Measurements from ENCODE around the gene IPPK. TPM values are rescaled to one million over a fixed set of nuclear protein-coding genes. Genes with fewer than 3 reads are reported as not detected.

IPPK gene
- total and polyA plus RNA-seq, 2 donors (not counting 1 experiment from before 2014, with no cell fraction given): 11.1 to 16.4 TPM

GRCh38 chr9:92713528-92713927, 43.6 kb upstream of the IPPK start:
- Histone ChIP-seq H3K9me3 (ENCODE audit: control insufficient read depth, insufficient read depth, low read depth, low read length) (no peaks in the 10 kb centered on the region), H3K4me2 (ENCODE audit: extremely low read depth, insufficient read depth, low read length) (no peak overlapping the region), H3K27ac (ENCODE audit: insufficient read depth, low read length) (no peak overlapping the region), H3K9ac (ENCODE audit: insufficient read depth, low read length) (no peak overlapping the region), H3K79me2 (ENCODE audit: control insufficient read depth, insufficient read depth, low read length) (no peaks in the 10 kb centered on the region), H3K27me3 (ENCODE audit: control insufficient read depth, insufficient read depth, low read length) (no peaks in the 10 kb centered on the region), H3K36me3 (ENCODE audit: control insufficient read depth, insufficient read depth, low read length) (peaks cover 23% of the 10 kb centered on the region), H4K20me1 (ENCODE audit: control insufficient read depth, extremely low read depth, insufficient read depth, low read length) (no peaks in the 10 kb centered on the region), H3K4me3 (replicated peaks in 1 of 4; ENCODE audit: control extremely low read depth in 1 of 4, insufficient read depth in 1 of 4, low read depth in 3 of 4, low read length in 4 of 4) (no peak overlapping the region), H2AFZ (ENCODE audit: low read length) (no peak overlapping the region), H3K4me1 (ENCODE audit: control insufficient read depth, extremely low read depth, insufficient read depth, low read length) (no peaks in the 10 kb centered on the region)
- no peak for TF ChIP-seq EZH2 (IDR thresholded peaks at IDR 0.05; ENCODE audit: low read length, missing control alignments)
- TF ChIP-seq CTCF (conservative IDR thresholded peaks at IDR 0.05 in 1 of 2, IDR thresholded peaks at IDR 0.05 in 1 of 2; ENCODE audit: low read depth in 1 of 2, low read length in 2 of 2): no peak
- DNase-seq (ENCODE audit: low read depth in 2 of 2): no peak

GRCh38 chr9:92712767-92713166, 42.8 kb upstream of the IPPK start:
- Histone ChIP-seq H3K4me3 (replicated peaks in 1 of 4; ENCODE audit: control extremely low read depth in 1 of 4, insufficient read depth in 1 of 4, low read depth in 3 of 4, low read length in 4 of 4) (no peak overlapping the region), H3K4me2 (ENCODE audit: extremely low read depth, insufficient read depth, low read length) (no peak overlapping the region), H3K27me3 (ENCODE audit: control insufficient read depth, insufficient read depth, low read length) (no peaks in the 10 kb centered on the region), H2AFZ (ENCODE audit: low read length) (no peak overlapping the region), H3K36me3 (ENCODE audit: control insufficient read depth, insufficient read depth, low read length) (peaks cover 17% of the 10 kb centered on the region), H4K20me1 (ENCODE audit: control insufficient read depth, extremely low read depth, insufficient read depth, low read length) (no peaks in the 10 kb centered on the region), H3K9me3 (ENCODE audit: control insufficient read depth, insufficient read depth, low read depth, low read length) (no peaks in the 10 kb centered on the region), H3K27ac (ENCODE audit: insufficient read depth, low read length) (no peak overlapping the region), H3K9ac (ENCODE audit: insufficient read depth, low read length) (no peak overlapping the region), H3K79me2 (ENCODE audit: control insufficient read depth, insufficient read depth, low read length) (no peaks in the 10 kb centered on the region), H3K4me1 (ENCODE audit: control insufficient read depth, extremely low read depth, insufficient read depth, low read length) (no peaks in the 10 kb centered on the region)
- DNase-seq (ENCODE audit: low read depth in 2 of 2): no peak
- TF ChIP-seq EZH2 (IDR thresholded peaks at IDR 0.05; ENCODE audit: low read length, missing control alignments): no peak
- no peak for TF ChIP-seq CTCF (conservative IDR thresholded peaks at IDR 0.05 in 1 of 2, IDR thresholded peaks at IDR 0.05 in 1 of 2; ENCODE audit: low read depth in 1 of 2, low read length in 2 of 2)

GRCh38 chr9:92711844-92712243, 41.9 kb upstream of the IPPK start:
- Histone ChIP-seq H2AFZ (ENCODE audit: low read length) (no peak overlapping the region), H3K9ac (ENCODE audit: insufficient read depth, low read length) (no peak overlapping the region), H3K36me3 (ENCODE audit: control insufficient read depth, insufficient read depth, low read length) (peaks cover 13% of the 10 kb centered on the region), H3K9me3 (ENCODE audit: control insufficient read depth, insufficient read depth, low read depth, low read length) (no peaks in the 10 kb centered on the region), H3K27ac (ENCODE audit: insufficient read depth, low read length) (no peak overlapping the region), H3K4me3 (replicated peaks in 1 of 4; ENCODE audit: control extremely low read depth in 1 of 4, insufficient read depth in 1 of 4, low read depth in 3 of 4, low read length in 4 of 4) (no peak overlapping the region), H3K4me1 (ENCODE audit: control insufficient read depth, extremely low read depth, insufficient read depth, low read length) (no peaks in the 10 kb centered on the region), H3K27me3 (ENCODE audit: control insufficient read depth, insufficient read depth, low read length) (no peaks in the 10 kb centered on the region), H4K20me1 (ENCODE audit: control insufficient read depth, extremely low read depth, insufficient read depth, low read length) (no peaks in the 10 kb centered on the region), H3K4me2 (ENCODE audit: extremely low read depth, insufficient read depth, low read length) (no peak overlapping the region), H3K79me2 (ENCODE audit: control insufficient read depth, insufficient read depth, low read length) (no peaks in the 10 kb centered on the region)
- no peak for DNase-seq (ENCODE audit: low read depth in 2 of 2)
- TF ChIP-seq EZH2 (IDR thresholded peaks at IDR 0.05; ENCODE audit: low read length, missing control alignments): no peak
- TF ChIP-seq CTCF (conservative IDR thresholded peaks at IDR 0.05 in 1 of 2, IDR thresholded peaks at IDR 0.05 in 1 of 2; ENCODE audit: low read depth in 1 of 2, low read length in 2 of 2): no peak

Measured in fibroblast of lung (primary cell).